Measurements from ENCODE around the gene CERCAM.
"Not testable (repeated sequence)": the region's sequence is repeated elsewhere in the genome, so short reads cannot be mapped to it uniquely, and the experiment has no call there.

The CERCAM gene

GRCh38 chr9:128419061-128419925, 1.4 kb upstream of the CERCAM start:
- DNase-seq, result peak in 4 of 14 donors; percentile 19 to 45 (median 34)

GRCh38 chr9:128420060-128420650, 502 bp upstream of the CERCAM start:
- DNase-seq, result peak in 11 of 14 donors; percentile 25 to 76 (median 60)

- no peak for DNase-seq
Observed at GRCh38 chr9:128421482-128421996, 882 bp downstream of the CERCAM start.

GRCh38 chr9:128422022-128422782, 1.5 kb downstream of the CERCAM start:
- DNase-seq, result not testable (repeated sequence)

GRCh38 chr9:128422783-128423150, 2.1 kb downstream of the CERCAM start:
- DNase-seq, result no peak

- not testable (repeated sequence) for DNase-seq
Observed at GRCh38 chr9:128423356-128423755, 2.7 kb downstream of the CERCAM start.

- DNase-seq, result no peak
Observed at GRCh38 chr9:128424268-128424780, 3.7 kb downstream of the CERCAM start.

- no peak for DNase-seq
Observed at GRCh38 chr9:128428644-128429512, 8.2 kb downstream of the CERCAM start.

- DNase-seq, result peak in 1 of 14 donors; percentile 76
Observed at GRCh38 chr9:128429513-128430086, 8.9 kb downstream of the CERCAM start.

- DNase-seq, result peak in 1 of 14 donors; percentile 11
Observed at GRCh38 chr9:128431207-128431606, 10.6 kb downstream of the CERCAM start.

- DNase-seq, result no peak
Observed at GRCh38 chr9:128434340-128434739, 13.7 kb downstream of the CERCAM start.

GRCh38 chr9:128435611-128436010, 15.0 kb downstream of the CERCAM start:
- no peak for DNase-seq

GRCh38 chr9:128438343-128439109, 17.9 kb downstream of the CERCAM start:
- DNase-seq, result peak in 12 of 14 donors; percentile 28 to 81 (median 56)

GRCh38 chr9:128439273-128439672, 18.6 kb downstream of the CERCAM start:
- DNase-seq, result peak in 1 of 14 donors; percentile 61

- DNase-seq, result no peak
Observed at GRCh38 chr9:128442150-128442549, 21.5 kb downstream of the CERCAM start.

- DNase-seq, result not testable (repeated sequence)
Observed at GRCh38 chr9:128446505-128446904, 25.8 kb downstream of the CERCAM start.

GRCh38 chr9:128448746-128449145, 28.1 kb downstream of the CERCAM start:
- DNase-seq, result no peak

GRCh38 chr9:128454991-128455390, 34.3 kb downstream of the CERCAM start:
- no peak for DNase-seq

- peak; percentile 68 to 97 (median 93) for DNase-seq
Observed at GRCh38 chr9:128455849-128456612, 35.4 kb downstream of the CERCAM start, which contains the start of gene ODF2. Gene ODF2 (plus strand): TSS chr9:128456006. CDS start chr9:128456092, 86 bp downstream.

Data from C1 segment of cervical spinal cord (tissue), 14 donors.